OCI-LY3 (cell line): ENCODE data around the gene DTD1.
A peak's percentile ranks its signal among the peaks of the same experiment; 100 is the strongest.

Source experiments
- H2AFZ ChIP-seq: fragments of 200-600, 300-600 bp; shearing (Covaris generic); 2 replicates; pipeline ENCODE4 v1.6.0; 2014; ENCODE audit warnings: antibody characterized with exemption, low read depth, low read length
- H3K27ac ChIP-seq: fragments of 200-600, 300-600 bp; sonication (generic); 2 replicates; pipeline ENCODE4 v1.5.1; 2014; ENCODE audit warnings: mild to moderate bottlenecking, low read length, moderate library complexity, mixed read lengths
- H3K27me3 ChIP-seq: fragments of 200-600, 300-600 bp; sonication (generic); 2 replicates; pipeline ENCODE4 v1.6.1; 2014; ENCODE audit warnings: low read depth, low read length, mixed read lengths
- H3K36me3 ChIP-seq: fragments of 200-600, 300-600 bp; sonication (generic); replicated peaks from 2 replicates; pipeline ENCODE3; 2014; ENCODE audit warnings: low read depth, low read length, mixed read lengths
- H3K4me1 ChIP-seq: fragments of 300-600, 200-600 bp; sonication (generic); 2 replicates; pipeline ENCODE4 v1.6.1; 2014; ENCODE audit warnings: low read length, mixed read lengths
- H3K4me2 ChIP-seq: fragments of 200-600, 300-600 bp; sonication (generic); 2 replicates; pipeline ENCODE4 v1.6.1; 2014; ENCODE audit warnings: low read length, mixed read lengths
- H3K4me3 ChIP-seq: fragments of 300-600, 200-600 bp; sonication (generic); 2 replicates; pipeline ENCODE4 v1.5.1; 2014; ENCODE audit warnings: antibody characterized with exemption, mild to moderate bottlenecking, low read length, moderate library complexity
- H3K79me2 ChIP-seq: fragments of 300-600, 200-600 bp; shearing (Covaris generic); 2 replicates; pipeline ENCODE4 v1.6.1; 2014; ENCODE audit warnings: mild to moderate bottlenecking, low read length, mixed read lengths
- H3K9ac ChIP-seq: fragments of 300-600, 200-600 bp; shearing (Covaris generic); 2 replicates; pipeline ENCODE4 v1.6.0; 2014; ENCODE audit warnings: mild to moderate bottlenecking, low read length, moderate library complexity
- H3K9me3 ChIP-seq: fragments of 200-600, 300-600 bp; shearing (Covaris generic); 2 replicates; pipeline ENCODE4 v1.6.1; 2014; ENCODE audit warnings: low read length, mixed read lengths; ENCODE audit not compliant: insufficient read depth
- H4K20me1 ChIP-seq: fragments of 200-600, 300-600 bp; sonication (generic); 2 replicates; pipeline ENCODE4 v1.6.1; 2016; ENCODE audit warnings: low read length, mixed read lengths; ENCODE audit not compliant: insufficient read depth
- CTCF ChIP-seq: fragments of 200-600, 300-600 bp; sonication (generic); IDR thresholded peaks from 2 replicates; pipeline ENCODE4 v1.5.1; 2014; ENCODE audit warnings: antibody characterized with exemption, low read length, low read depth
- EZH2phosphoT487 ChIP-seq: fragments of 200-600 bp; shearing (Covaris generic); IDR thresholded peaks from 2 replicates; pipeline ENCODE4 v1.6.1; 2018; ENCODE audit warnings: antibody characterized with exemption, mixed run types, low read depth

Gene DTD1

GRCh38 chr20:18587665-18588573 lies at the start of gene DTD1:
DTD1 (plus strand) TSS chr20:18588054; CDS start chr20:18588073, 19 bp downstream.
- Histone ChIP-seq H2AFZ (peak within 1 kb of the TSS; percentile 94), H4K20me1 (no peaks in the 10 kb centered on the region), H3K27ac (no peak within 1 kb of the TSS), H3K4me1 (peaks cover 8% of the 10 kb centered on the region), H3K27me3 (0 out of 2 replicates have a peak, but pooled peaks cover 3% of the 10 kb centered on the region), H3K4me2 (peak within 1 kb of the TSS; percentile 98), H3K9me3 (no peaks in the 10 kb centered on the region), H3K9ac (peak within 1 kb of the TSS; percentile 80), H3K36me3 (no peaks in the 10 kb centered on the region), H3K79me2 (peaks cover 18% of the 10 kb centered on the region), H3K4me3 (peak within 1 kb of the TSS; percentile 94)
- TF ChIP-seq CTCF (peak; percentile 74), EZH2phosphoT487 (no peak)

GRCh38 chr20:18541741-18542140 lies 46.1 kb upstream of the DTD1 start:
- no peak overlapping the region for H3K27ac ChIP-seq
- H3K79me2 ChIP-seq = no peaks in the 10 kb centered on the region
- no peak overlapping the region for H2AFZ ChIP-seq
- H3K9ac ChIP-seq = no peak overlapping the region
- no peak for TF ChIP-seq CTCF
- TF ChIP-seq EZH2phosphoT487 = no peak
- H4K20me1 ChIP-seq = no peaks in the 10 kb centered on the region
- no peak overlapping the region for H3K4me2 ChIP-seq
- H3K4me1 ChIP-seq = no peaks in the 10 kb centered on the region
- no peak overlapping the region for H3K4me3 ChIP-seq
- H3K27me3 ChIP-seq = no peaks in the 10 kb centered on the region
- H3K9me3 ChIP-seq = no peaks in the 10 kb centered on the region
- H3K36me3 ChIP-seq = peaks cover 56% of the 10 kb centered on the region

GRCh38 chr20:18543216-18543615 lies 44.6 kb upstream of the DTD1 start:
- no peak overlapping the region for H3K4me3 ChIP-seq
- H3K36me3 ChIP-seq = peaks cover 61% of the 10 kb centered on the region
- no peaks in the 10 kb centered on the region for H3K27me3 ChIP-seq
- H3K9ac ChIP-seq = no peak overlapping the region
- TF ChIP-seq CTCF = no peak
- TF ChIP-seq EZH2phosphoT487 = no peak
- no peaks in the 10 kb centered on the region for H4K20me1 ChIP-seq
- H2AFZ ChIP-seq = no peak overlapping the region
- H3K4me1 ChIP-seq = no peaks in the 10 kb centered on the region
- no peak overlapping the region for H3K27ac ChIP-seq
- no peaks in the 10 kb centered on the region for H3K9me3 ChIP-seq
- no peak overlapping the region for H3K4me2 ChIP-seq
- no peaks in the 10 kb centered on the region for H3K79me2 ChIP-seq

GRCh38 chr20:18543932-18544331 lies 43.9 kb upstream of the DTD1 start:
- peaks cover 61% of the 10 kb centered on the region for H3K36me3 ChIP-seq
- no peaks in the 10 kb centered on the region for H4K20me1 ChIP-seq
- H3K79me2 ChIP-seq = no peaks in the 10 kb centered on the region
- no peak overlapping the region for H2AFZ ChIP-seq
- H3K9ac ChIP-seq = no peak overlapping the region
- H3K4me2 ChIP-seq = no peak overlapping the region
- no peak overlapping the region for H3K4me3 ChIP-seq
- no peak overlapping the region for H3K27ac ChIP-seq
- H3K4me1 ChIP-seq = no peaks in the 10 kb centered on the region
- no peaks in the 10 kb centered on the region for H3K27me3 ChIP-seq
- H3K9me3 ChIP-seq = no peaks in the 10 kb centered on the region
- TF ChIP-seq CTCF = no peak
- TF ChIP-seq EZH2phosphoT487 = no peak
